ENCODE data around the gene RPL18.

RPL18 gene

DNA sequence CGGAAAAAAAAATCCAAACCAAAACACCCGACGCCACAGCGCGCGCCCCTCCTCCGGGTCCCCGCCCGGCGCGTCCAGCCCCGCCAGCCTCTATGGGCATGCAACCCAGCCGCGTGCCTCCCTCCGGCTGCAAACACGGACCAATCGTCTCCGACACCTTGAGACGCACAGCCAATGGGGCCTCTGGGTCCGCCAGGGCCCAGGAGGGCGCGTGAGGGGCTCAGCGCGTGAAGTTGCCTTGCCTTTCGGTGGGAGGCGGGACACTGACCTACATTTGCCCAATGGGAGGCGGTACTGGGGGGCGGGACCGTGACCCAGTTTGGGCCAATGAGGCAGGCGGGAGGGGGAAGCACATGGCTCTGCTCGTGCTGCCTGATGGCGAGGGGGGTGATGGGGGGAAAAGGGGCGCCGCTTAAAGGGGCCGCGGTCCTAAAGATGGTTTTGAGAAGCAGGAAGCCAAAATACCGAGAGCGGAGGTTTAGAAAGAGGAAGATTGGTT is 18.5 kb upstream of the RPL18 start:
- peaks cover 23% of the 10 kb centered on the region for H3K4me1 ChIP-seq (ENCODE audit: control insufficient read depth, insufficient read depth, low read length)
- H3K4me3 ChIP-seq (ENCODE audit: low read depth, low read length), result peak overlapping the region; percentile 42
- POLR2A ChIA-PET, result interaction anchor here (1.0 to 2.7 kb wide), 3 partner anchors 8 to 19 kb away, joined by 3 to 22 read pairs (median 6); partner anchors contain the start of genes CA11, RPL18 and SPHK2
- CTCF ChIA-PET, result interaction anchor here (0.6 to 0.9 kb wide), 6 partner anchors 8 to 236 kb away, joined by 3 to 4 read pairs (median 3); no protein-coding TSS in a partner anchor
- H3K27ac ChIP-seq (ENCODE audit: extremely low read depth, low read depth, low read length), result peak overlapping the region; percentile 85
- H3K36me3 ChIP-seq (ENCODE audit: control insufficient read depth in 2 of 2, insufficient read depth in 1 of 2, low read length in 2 of 2), result peaks cover 0 to 7% of the 10 kb centered on the region in 2 experiments; a peak in 2 of 3 replicates
- H3K9me3 ChIP-seq (ENCODE audit: control insufficient read depth, insufficient read depth, low read depth, low read length), result no peaks in the 10 kb centered on the region
- TF ChIP-seq BCL11A (tag by site-specific recombination; IDR thresholded peaks at IDR 0.05; ENCODE audit: low read depth) (0 out of 2 replicates have a peak, but pooled peaks have one; percentile 12), ZBTB8A (tag by site-specific recombination; IDR thresholded peaks at IDR 0.05) (peak; percentile 100), ZNF140 (tag by site-specific recombination; IDR thresholded peaks at IDR 0.05) (no peak), ZNF223 (tag by site-specific recombination; IDR thresholded peaks at IDR 0.05) (no peak), ZNF629 (tag by site-specific recombination; IDR thresholded peaks at IDR 0.05) (peak; percentile 78), ZFP69B (tag by site-specific recombination; IDR thresholded peaks at IDR 0.05) (peak; percentile 95; the same call in 1 of the 2 replicates), SP3 (tag by site-specific recombination; IDR thresholded peaks at IDR 0.05) (peak; percentile 96), SALL2 (tag by site-specific recombination; IDR thresholded peaks at IDR 0.05; ENCODE audit: borderline replicate concordance) (no peak), ZNF292 (tag by site-specific recombination; IDR thresholded peaks at IDR 0.05; ENCODE audit: borderline replicate concordance, low read depth) (no peak), KLF8 (tag by site-specific recombination; IDR thresholded peaks at IDR 0.05) (peak; percentile 97), KLF16 (tag by site-specific recombination; IDR thresholded peaks at IDR 0.05) (peak; percentile 87), ZNF624 (tag by site-specific recombination; IDR thresholded peaks at IDR 0.05) (no peak), SP7 (tag by site-specific recombination; IDR thresholded peaks at IDR 0.05) (peak; percentile 8), GLIS2 (tag by site-specific recombination; IDR thresholded peaks at IDR 0.05) (peak; percentile 100), ZBTB20 (tag by site-specific recombination; IDR thresholded peaks at IDR 0.05) (peak; percentile 90; the same call in 1 of the 2 replicates), WT1 (tag by site-specific recombination; IDR thresholded peaks at IDR 0.05) (peak; percentile 38; the same call in 1 of the 2 replicates), SP2 (tag by site-specific recombination; IDR thresholded peaks at IDR 0.05) (peak; percentile 98), ZXDB (tag by site-specific recombination; IDR thresholded peaks at IDR 0.05) (peak; percentile 61), GLI2 (tag by site-specific recombination; IDR thresholded peaks at IDR 0.05; ENCODE audit: borderline replicate concordance, low read depth) (no peak), YY2 (tag by site-specific recombination; IDR thresholded peaks at IDR 0.05) (0 out of 2 replicates have a peak, but pooled peaks have one; percentile 18), SETDB1 (IDR thresholded peaks at IDR 0.05; ENCODE audit: insufficient read length, low read length) (no peak), ZNF335 (tag by site-specific recombination; conservative IDR thresholded peaks at IDR 0.05) (0 out of 2 replicates have a peak, but pooled peaks have one; percentile 76), ZNF211 (tag by site-specific recombination; IDR thresholded peaks at IDR 0.05; ENCODE audit: low read depth) (no peak)
- TF ChIP-seq, protein P1, sequence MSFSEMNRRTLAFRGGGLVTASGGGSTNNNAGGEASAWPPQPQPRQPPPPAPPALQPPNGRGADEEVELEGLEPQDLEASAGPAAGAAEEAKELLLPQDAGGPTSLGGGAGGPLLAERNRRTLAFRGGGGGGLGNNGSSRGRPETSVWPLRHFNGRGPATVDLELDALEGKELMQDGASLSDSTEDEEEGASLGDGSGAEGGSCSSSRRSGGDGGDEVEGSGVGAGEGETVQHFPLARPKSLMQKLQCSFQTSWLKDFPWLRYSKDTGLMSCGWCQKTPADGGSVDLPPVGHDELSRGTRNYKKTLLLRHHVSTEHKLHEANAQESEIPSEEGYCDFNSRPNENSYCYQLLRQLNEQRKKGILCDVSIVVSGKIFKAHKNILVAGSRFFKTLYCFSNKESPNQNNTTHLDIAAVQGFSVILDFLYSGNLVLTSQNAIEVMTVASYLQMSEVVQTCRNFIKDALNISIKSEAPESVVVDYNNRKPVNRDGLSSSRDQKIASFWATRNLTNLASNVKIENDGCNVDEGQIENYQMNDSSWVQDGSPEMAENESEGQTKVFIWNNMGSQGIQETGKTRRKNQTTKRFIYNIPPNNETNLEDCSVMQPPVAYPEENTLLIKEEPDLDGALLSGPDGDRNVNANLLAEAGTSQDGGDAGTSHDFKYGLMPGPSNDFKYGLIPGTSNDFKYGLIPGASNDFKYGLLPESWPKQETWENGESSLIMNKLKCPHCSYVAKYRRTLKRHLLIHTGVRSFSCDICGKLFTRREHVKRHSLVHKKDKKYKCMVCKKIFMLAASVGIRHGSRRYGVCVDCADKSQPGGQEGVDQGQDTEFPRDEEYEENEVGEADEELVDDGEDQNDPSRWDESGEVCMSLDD (tag by site-specific recombination; IDR thresholded peaks at IDR 0.05), result peak; percentile 99
- TF ChIP-seq, protein P2, sequence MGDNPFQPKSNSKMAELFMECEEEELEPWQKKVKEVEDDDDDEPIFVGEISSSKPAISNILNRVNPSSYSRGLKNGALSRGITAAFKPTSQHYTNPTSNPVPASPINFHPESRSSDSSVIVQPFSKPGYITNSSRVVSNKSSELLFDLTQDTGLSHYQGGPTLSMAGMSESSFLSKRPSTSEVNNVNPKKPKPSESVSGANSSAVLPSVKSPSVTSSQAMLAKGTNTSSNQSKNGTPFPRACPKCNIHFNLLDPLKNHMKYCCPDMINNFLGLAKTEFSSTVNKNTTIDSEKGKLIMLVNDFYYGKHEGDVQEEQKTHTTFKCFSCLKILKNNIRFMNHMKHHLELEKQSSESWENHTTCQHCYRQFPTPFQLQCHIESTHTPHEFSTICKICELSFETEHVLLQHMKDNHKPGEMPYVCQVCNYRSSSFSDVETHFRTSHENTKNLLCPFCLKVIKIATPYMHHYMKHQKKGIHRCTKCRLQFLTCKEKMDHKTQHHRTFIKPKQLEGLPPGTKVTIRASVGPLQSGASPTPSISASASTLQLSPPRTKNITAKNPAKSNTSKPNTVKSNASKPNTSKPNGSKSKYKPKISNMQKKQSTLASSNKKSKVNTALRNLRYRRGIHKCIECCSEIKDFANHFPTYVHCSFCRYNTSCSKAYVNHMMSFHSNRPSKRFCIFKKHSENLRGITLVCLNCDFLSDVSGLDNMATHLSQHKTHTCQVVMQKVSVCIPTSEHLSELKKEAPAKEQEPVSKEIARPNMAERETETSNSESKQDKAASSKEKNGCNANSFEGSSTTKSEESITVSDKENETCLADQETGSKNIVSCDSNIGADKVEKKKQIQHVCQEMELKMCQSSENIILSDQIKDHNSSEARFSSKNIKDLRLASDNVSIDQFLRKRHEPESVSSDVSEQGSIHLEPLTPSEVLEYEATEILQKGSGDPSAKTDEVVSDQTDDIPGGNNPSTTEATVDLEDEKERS (tag by site-specific recombination; IDR thresholded peaks at IDR 0.05), result no peak
- TF ChIP-seq, protein P3, sequence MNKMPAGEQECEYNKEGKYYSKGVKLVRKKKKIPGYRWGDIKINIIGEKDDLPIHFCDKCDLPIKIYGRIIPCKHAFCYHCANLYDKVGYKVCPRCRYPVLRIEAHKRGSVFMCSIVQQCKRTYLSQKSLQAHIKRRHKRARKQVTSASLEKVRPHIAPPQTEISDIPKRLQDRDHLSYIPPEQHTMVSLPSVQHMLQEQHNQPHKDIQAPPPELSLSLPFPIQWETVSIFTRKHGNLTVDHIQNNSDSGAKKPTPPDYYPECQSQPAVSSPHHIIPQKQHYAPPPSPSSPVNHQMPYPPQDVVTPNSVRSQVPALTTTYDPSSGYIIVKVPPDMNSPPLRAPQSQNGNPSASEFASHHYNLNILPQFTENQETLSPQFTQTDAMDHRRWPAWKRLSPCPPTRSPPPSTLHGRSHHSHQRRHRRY (tag by site-specific recombination; IDR thresholded peaks at IDR 0.05), result no peak
- TF ChIP-seq, protein P4, sequence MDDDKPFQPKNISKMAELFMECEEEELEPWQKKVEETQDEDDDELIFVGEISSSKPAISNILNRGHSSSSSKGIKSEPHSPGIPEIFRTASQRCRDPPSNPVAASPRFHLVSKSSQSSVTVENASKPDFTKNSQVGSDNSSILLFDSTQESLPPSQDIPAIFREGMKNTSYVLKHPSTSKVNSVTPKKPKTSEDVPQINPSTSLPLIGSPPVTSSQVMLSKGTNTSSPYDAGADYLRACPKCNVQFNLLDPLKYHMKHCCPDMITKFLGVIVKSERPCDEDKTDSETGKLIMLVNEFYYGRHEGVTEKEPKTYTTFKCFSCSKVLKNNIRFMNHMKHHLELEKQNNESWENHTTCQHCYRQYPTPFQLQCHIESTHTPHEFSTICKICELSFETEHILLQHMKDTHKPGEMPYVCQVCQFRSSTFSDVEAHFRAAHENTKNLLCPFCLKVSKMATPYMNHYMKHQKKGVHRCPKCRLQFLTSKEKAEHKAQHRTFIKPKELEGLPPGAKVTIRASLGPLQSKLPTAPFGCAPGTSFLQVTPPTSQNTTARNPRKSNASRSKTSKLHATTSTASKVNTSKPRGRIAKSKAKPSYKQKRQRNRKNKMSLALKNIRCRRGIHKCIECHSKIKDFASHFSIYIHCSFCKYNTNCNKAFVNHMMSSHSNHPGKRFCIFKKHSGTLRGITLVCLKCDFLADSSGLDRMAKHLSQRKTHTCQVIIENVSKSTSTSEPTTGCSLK (tag by site-specific recombination; IDR thresholded peaks at IDR 0.05), result no peak
- TF ChIP-seq, protein P5, sequence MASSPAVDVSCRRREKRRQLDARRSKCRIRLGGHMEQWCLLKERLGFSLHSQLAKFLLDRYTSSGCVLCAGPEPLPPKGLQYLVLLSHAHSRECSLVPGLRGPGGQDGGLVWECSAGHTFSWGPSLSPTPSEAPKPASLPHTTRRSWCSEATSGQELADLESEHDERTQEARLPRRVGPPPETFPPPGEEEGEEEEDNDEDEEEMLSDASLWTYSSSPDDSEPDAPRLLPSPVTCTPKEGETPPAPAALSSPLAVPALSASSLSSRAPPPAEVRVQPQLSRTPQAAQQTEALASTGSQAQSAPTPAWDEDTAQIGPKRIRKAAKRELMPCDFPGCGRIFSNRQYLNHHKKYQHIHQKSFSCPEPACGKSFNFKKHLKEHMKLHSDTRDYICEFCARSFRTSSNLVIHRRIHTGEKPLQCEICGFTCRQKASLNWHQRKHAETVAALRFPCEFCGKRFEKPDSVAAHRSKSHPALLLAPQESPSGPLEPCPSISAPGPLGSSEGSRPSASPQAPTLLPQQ (tag by site-specific recombination; IDR thresholded peaks at IDR 0.05), result peak; percentile 97

Measured in HEK293 (cell line).